Subcutaneous abdominal adipose tissue (tissue), 5 donors: ENCODE results near the gene RAVER1.

Source experiments
- H3K27ac ChIP-seq: one replicate; pipeline ENCODE4 v1.7.0; 2013; ENCODE audit warnings: low read depth, mild to moderate bottlenecking, inconsistent platforms, low read length, moderate library complexity
- H3K27me3 ChIP-seq, 5 donors: one replicate each; pipeline ENCODE4 v1.7.0; 2013; ENCODE audit warnings: low read length in 5 of 5, inconsistent platforms in 1 of 5; ENCODE audit not compliant: control insufficient read depth in 5 of 5, insufficient read depth in 4 of 5
- H3K36me3 ChIP-seq, 5 donors: one replicate each; pipeline ENCODE4 v1.7.0; 2013; ENCODE audit warnings: low read length in 5 of 5; ENCODE audit not compliant: control insufficient read depth in 5 of 5, insufficient read depth in 5 of 5
- H3K4me1 ChIP-seq, 5 donors: one replicate each; pipeline ENCODE4 v1.7.0; 2013; ENCODE audit warnings: low read length in 5 of 5, mild to moderate bottlenecking in 3 of 5, moderate library complexity in 1 of 5; ENCODE audit not compliant: control insufficient read depth in 5 of 5, insufficient read depth in 5 of 5
- H3K4me3 ChIP-seq, 5 donors: one replicate each; pipeline ENCODE4 v1.7.0; 2013; ENCODE audit warnings: low read length in 5 of 5, low read depth in 1 of 5
- H3K9ac ChIP-seq, 5 donors: one replicate each; pipeline ENCODE4 v1.7.0; 2013; ENCODE audit warnings: low read length in 5 of 5, mild to moderate bottlenecking in 4 of 5, moderate library complexity in 3 of 5
- H3K9me3 ChIP-seq, 5 donors: one replicate each; pipeline ENCODE4 v1.7.0; 2013; ENCODE audit warnings: low read length in 5 of 5; ENCODE audit not compliant: control insufficient read depth in 5 of 5
- donor health status: healthy.
- donor health status: healthy.
- donor health status: healthy.
- donor health status: healthy.
- donor health status: healthy.

RAVER1 gene

DNA sequence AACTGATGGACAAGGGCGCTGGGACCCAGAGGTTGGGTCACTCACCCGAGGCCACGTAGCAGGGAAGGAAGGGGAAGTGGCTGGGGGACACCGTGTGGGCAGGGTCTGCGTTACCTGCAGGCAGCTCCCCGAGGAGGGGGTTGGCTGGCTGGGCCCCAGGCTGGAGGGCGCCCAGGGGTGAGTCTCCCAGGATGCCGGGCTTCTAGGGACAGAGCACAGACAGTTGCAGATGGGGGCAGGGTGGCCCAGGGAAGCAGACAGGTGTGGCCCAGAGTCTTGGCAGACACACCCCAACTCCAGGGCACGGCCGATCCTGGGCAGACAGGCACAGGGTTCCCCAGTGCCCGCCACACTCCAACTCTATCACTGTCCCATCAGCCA is 11.9 kb downstream of the RAVER1 start:
- H3K36me3 ChIP-seq: peaks cover 0 to 89% (median 74%) of the 10 kb centered on the region in 5 donors
- no peak overlapping the region for H3K4me3 ChIP-seq
- no peaks in the 10 kb centered on the region for H3K9me3 ChIP-seq
- no peak overlapping the region for H3K9ac ChIP-seq
- H3K27me3 ChIP-seq: no peaks in the 10 kb centered on the region
- no peaks in the 10 kb centered on the region for H3K4me1 ChIP-seq
- H3K27ac ChIP-seq: no peak overlapping the region

DNA sequence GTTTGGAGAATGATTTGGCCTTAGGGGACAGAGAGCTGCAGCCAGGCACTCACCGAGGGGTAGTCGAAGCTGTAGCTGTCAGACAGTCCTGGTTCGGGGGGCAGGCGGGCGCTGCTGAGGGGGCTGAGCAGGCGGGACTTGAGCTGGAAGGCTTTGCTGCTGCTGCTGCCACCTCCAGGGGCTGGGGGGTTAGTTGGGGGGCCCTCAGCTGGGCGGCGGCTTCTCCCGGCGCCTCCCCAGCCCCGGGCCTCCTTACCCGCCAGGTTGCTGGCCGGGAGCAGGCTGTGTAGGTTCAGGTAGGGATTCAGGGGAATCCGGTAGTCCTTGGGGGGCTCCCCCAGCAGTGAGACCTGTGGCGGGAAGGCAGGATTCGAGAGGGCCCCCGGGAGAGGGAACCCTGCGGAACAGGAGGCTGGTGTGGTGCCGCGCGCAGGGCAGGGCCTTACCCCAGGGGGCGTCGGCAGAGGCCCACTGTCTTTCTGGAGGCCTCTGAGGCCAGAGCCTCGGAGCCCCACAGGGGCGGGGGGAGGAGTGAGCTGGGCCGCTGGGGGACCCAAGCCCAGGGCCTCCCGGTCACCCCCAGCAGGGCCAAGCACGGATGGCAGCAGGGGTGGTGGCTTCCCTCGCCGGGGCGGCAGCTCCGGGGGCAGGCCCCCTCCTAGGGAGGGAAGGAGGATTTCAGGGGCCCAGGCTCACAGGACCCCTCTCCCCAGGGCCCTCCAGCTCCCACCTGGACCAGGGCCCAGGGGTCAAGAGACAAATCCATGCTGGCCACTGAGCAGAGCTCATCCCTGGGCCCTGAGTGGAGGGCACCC is 12.5 kb downstream of the RAVER1 start:
- H3K4me3 ChIP-seq: no peak overlapping the region
- H3K27ac ChIP-seq: no peak overlapping the region
- no peaks in the 10 kb centered on the region for H3K27me3 ChIP-seq
- no peaks in the 10 kb centered on the region for H3K9me3 ChIP-seq
- H3K9ac ChIP-seq: no peak overlapping the region
- H3K36me3 ChIP-seq: peaks cover 0 to 84% (median 68%) of the 10 kb centered on the region in 5 donors
- H3K4me1 ChIP-seq: peaks cover 0 to 2% (median 0%) of the 10 kb centered on the region in 5 donors

- Histone ChIP-seq H3K27ac (no peak overlapping the region), H3K36me3 (peaks cover 0 to 70% (median 54%) of the 10 kb centered on the region in 5 donors), H3K9ac (no peak overlapping the region), H3K4me1 (peaks cover 2 to 12% (median 7%) of the 10 kb centered on the region in 5 donors), H3K4me3 (no peak overlapping the region), H3K27me3 (no peaks in the 10 kb centered on the region), H3K9me3 (no peaks in the 10 kb centered on the region)
These were observed 14.3 kb downstream of the RAVER1 start for GRCh38 chr19:10318807-10319682.

GRCh38 chr19:10317857-10318462 is 15.4 kb downstream of the RAVER1 start:
- Histone ChIP-seq H3K36me3 (peaks cover 0 to 61% (median 47%) of the 10 kb centered on the region in 5 donors), H3K27me3 (no peaks in the 10 kb centered on the region), H3K9ac (no peak overlapping the region), H3K27ac (no peak overlapping the region), H3K9me3 (no peaks in the 10 kb centered on the region), H3K4me1 (peaks cover 2 to 12% (median 7%) of the 10 kb centered on the region in 5 donors), H3K4me3 (no peak overlapping the region)

GRCh38 chr19:10317045-10317856 is 16.1 kb downstream of the RAVER1 start:
- H3K27ac ChIP-seq: no peak overlapping the region
- H3K4me3 ChIP-seq: no peak overlapping the region
- peaks cover 0 to 54% (median 40%) of the 10 kb centered on the region in 5 donors for H3K36me3 ChIP-seq
- H3K4me1 ChIP-seq: peaks cover 2 to 12% (median 7%) of the 10 kb centered on the region in 5 donors
- no peaks in the 10 kb centered on the region for H3K9me3 ChIP-seq
- H3K27me3 ChIP-seq: no peaks in the 10 kb centered on the region
- no peak overlapping the region for H3K9ac ChIP-seq

GRCh38 chr19:10316229-10317044 is 16.9 kb downstream of the RAVER1 start:
- Histone ChIP-seq H3K4me1 (peaks cover 2 to 12% (median 7%) of the 10 kb centered on the region in 5 donors), H3K27me3 (no peaks in the 10 kb centered on the region), H3K4me3 (peak overlapping the region in 1 of 5 donors; percentile 91), H3K9me3 (no peaks in the 10 kb centered on the region), H3K36me3 (peaks cover 0 to 45% (median 32%) of the 10 kb centered on the region in 5 donors), H3K27ac (peak overlapping the region; percentile 62), H3K9ac (peak overlapping the region in 3 of 5 donors; percentile 78 to 94 (median 87))

DNA sequence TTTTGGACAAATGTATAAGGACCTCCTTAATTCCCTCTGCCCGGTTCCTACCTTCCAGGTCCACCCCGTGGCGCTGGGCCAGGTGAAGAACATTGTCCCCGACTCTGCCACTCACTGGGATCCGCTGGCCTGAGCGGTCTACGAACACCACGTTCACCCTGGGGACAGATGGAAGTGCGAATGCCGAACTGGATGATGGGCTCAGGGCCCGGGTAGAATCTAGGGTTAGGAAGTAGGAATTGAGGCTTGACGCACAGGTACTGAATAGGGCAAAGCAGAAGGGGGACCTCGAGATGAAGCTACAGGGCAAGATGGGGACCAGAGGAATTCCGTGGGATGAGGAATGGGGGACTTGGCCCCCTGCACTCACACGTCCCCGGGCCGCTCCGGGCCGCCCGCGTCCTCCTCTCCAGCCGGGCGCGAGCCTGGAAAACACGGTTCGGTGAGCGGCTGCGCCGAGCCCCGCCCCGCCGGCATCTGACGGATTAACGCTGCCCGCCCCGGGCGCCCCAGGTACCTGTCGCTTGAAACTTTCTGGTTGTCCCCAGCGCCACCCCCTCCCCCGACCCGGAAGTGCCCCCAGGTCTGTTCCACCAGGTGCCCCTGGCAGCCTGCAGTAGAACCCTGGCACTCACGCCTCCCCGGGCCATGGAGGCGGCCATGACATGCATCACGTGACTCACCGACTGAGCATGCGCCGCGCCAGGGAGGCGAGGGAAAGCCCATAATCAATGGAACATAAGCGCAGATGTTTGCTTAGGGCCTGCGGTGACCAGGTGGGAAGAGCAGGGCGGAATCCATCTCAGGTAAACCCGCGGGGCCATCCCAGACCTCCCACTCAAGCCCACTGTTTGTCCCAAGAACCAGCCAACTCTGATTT is 17.8 kb downstream of the RAVER1 start, which contains the start of gene FDX2:
TSS of gene FDX2 (minus strand) at position 681 of the 880 bp plus-strand sequence. CDS start at position 662, 19 bp downstream.
- Histone ChIP-seq H3K36me3 (peaks cover 0 to 42% (median 28%) of the 10 kb centered on the region in 5 donors), H3K27me3 (no peaks in the 10 kb centered on the region)

GRCh38 chr19:10309423-10309822 is 23.9 kb downstream of the RAVER1 start, which contains the start of gene ZGLP1:
Gene ZGLP1, minus strand, starts transcription at chr19:10309815.
- Histone ChIP-seq H3K9me3 (no peaks in the 10 kb centered on the region), H3K27ac (no peak within 1 kb of the TSS), H3K4me3 (no peak within 1 kb of the TSS), H3K9ac (no peak within 1 kb of the TSS), H3K36me3 (peaks cover 0 to 12% (median 10%) of the 10 kb centered on the region in 5 donors), H3K27me3 (no peaks in the 10 kb centered on the region), H3K4me1 (peaks cover 0 to 6% (median 0%) of the 10 kb centered on the region in 5 donors)

More for the DNA sequence above, 17.8 kb downstream of the RAVER1 start, which contains the start of gene FDX2:
- peak within 1 kb of the TSS; percentile 62 for H3K27ac ChIP-seq
- peaks cover 2 to 12% (median 7%) of the 10 kb centered on the region in 5 donors for H3K4me1 ChIP-seq
- no peaks in the 10 kb centered on the region for H3K9me3 ChIP-seq
- H3K4me3 ChIP-seq: peak within 1 kb of the TSS; percentile 75 to 94 (median 91)
- H3K9ac ChIP-seq: peak within 1 kb of the TSS; percentile 70 to 94 (median 78)
